GM12865 (cell line): ENCODE data around the gene MYOM3.

Source experiments
- DNase-seq: peaks from one replicate; pipeline ENCODE4 v3.0.0; 2010; ENCODE audit warnings: low read depth
- H3K4me3 ChIP-seq: 2 replicates; pipeline ENCODE4 v1.5.1; 2011; ENCODE audit warnings: mild to moderate bottlenecking, low read depth, low read length, control low read depth
- CTCF ChIP-seq: IDR thresholded peaks from 2 replicates; pipeline ENCODE4 v1.5.1; 2011; ENCODE audit warnings: low read length, control low read depth, low read depth, inconsistent platforms; ENCODE audit not compliant: insufficient read depth; ENCODE audit errors: missing control alignments

MYOM3 gene

GRCh38 chr1:24067978-24068377 lies 44.0 kb downstream of the MYOM3 start:
- DNase-seq = no peak
- no peak overlapping the region for H3K4me3 ChIP-seq
- no peak for TF ChIP-seq CTCF

- DNase-seq = no peak
- H3K4me3 ChIP-seq = no peak overlapping the region
- TF ChIP-seq CTCF = no peak
Measured at GRCh38 chr1:24065304-24065703, 46.6 kb downstream of the MYOM3 start.

DNA sequence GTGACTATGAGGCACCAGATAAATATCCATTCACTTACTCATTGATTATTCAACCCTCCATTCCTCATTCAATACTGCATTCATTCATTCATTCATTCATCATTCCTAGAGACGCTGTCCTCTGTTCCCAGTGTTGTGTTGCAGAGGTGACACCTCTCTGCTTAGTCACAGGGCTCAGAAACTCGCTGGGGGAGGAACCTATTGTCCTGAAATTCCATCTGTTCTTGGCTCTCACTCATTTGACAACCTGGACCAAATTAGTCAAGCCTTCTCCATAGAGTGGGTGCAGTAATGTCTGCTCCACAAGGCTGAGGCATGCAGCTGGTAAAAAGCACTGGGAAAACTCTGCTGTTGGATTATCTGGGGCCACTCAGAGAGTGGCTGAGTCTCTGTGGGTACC lies 49.7 kb downstream of the MYOM3 start:
- no peak for DNase-seq
- no peak overlapping the region for H3K4me3 ChIP-seq
- TF ChIP-seq CTCF = no peak

GRCh38 chr1:24060482-24060881 lies 51.5 kb downstream of the MYOM3 start:
- no peak for DNase-seq
- H3K4me3 ChIP-seq = no peak overlapping the region
- TF ChIP-seq CTCF = no peak

GRCh38 chr1:24058671-24059455 lies 53.1 kb downstream of the MYOM3 start:
- DNase-seq = no peak
- no peak overlapping the region for H3K4me3 ChIP-seq
- no peak for TF ChIP-seq CTCF

DNA sequence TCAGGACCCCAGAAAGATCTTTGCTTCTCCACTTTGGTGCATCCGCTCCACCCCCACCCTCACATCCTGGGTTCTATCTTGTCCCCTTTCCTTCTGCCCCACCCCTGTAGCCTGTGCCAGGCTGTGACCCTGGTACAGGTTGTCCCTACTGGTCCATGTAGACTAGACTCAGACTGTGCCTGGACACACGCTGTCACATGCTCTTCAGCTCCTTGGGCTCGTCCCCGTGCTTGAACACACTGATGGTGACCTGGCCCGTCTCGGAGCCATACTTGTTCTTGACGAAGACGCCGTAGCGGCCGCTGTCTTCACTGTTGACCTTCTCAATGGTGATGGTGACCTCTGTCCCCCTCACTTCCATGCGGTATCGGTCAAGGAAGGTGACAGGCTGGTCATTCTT lies 54.8 kb downstream of the MYOM3 start:
- TF ChIP-seq CTCF = no peak
- no peak overlapping the region for H3K4me3 ChIP-seq
- no peak for DNase-seq

DNA sequence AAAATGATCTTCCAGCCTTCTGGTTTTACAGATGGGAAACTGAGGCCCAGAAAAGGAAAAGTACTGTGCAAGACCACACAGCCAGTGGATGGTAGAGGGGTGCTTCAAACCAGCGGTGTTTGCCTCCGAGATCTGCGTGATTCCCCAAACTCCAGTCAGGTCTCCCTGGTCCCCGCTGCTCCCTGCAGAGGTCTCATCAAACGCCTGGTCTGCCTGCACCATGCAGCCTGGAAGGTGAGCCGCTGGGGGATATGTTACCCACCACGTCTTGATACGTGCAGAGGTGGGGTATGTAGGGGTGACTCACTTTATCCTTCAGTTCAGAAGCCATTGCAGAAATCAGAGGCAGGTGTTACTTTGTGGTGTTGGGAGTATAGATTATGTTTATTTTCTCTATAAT lies 56.3 kb downstream of the MYOM3 start:
- TF ChIP-seq CTCF = no peak
- DNase-seq = no peak
- H3K4me3 ChIP-seq = no peak overlapping the region
